ENCODE results near the gene ARHGDIA.

ARHGDIA gene

DNA sequence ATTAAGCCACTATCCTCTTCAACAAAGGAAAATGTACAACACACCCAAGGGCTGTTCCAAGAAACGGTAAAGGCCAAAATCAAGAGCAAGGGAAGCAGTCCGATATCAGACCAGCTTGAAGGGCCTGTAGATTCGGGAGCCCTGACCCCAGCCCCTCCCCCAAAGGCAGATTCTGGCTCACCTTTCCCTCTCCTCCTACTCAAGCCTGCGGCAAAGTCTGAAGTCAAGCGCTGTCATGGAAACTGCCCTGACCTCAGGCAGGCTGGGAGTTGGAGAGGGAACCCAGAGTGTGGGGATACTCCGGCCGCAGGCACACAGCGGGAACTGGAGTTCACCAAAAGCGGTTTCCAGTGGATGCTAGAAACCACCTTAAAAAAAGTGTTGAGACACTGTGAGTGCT lies 18.5 kb upstream of the ARHGDIA start:
- TF ChIP-seq, protein P1, sequence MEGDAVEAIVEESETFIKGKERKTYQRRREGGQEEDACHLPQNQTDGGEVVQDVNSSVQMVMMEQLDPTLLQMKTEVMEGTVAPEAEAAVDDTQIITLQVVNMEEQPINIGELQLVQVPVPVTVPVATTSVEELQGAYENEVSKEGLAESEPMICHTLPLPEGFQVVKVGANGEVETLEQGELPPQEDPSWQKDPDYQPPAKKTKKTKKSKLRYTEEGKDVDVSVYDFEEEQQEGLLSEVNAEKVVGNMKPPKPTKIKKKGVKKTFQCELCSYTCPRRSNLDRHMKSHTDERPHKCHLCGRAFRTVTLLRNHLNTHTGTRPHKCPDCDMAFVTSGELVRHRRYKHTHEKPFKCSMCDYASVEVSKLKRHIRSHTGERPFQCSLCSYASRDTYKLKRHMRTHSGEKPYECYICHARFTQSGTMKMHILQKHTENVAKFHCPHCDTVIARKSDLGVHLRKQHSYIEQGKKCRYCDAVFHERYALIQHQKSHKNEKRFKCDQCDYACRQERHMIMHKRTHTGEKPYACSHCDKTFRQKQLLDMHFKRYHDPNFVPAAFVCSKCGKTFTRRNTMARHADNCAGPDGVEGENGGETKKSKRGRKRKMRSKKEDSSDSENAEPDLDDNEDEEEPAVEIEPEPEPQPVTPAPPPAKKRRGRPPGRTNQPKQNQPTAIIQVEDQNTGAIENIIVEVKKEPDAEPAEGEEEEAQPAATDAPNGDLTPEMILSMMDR (conservative IDR thresholded peaks at IDR 0.05), result no peak
- peak overlapping the region; percentile 96; the same call in 1 of the 2 replicates for H3K27ac ChIP-seq

DNA sequence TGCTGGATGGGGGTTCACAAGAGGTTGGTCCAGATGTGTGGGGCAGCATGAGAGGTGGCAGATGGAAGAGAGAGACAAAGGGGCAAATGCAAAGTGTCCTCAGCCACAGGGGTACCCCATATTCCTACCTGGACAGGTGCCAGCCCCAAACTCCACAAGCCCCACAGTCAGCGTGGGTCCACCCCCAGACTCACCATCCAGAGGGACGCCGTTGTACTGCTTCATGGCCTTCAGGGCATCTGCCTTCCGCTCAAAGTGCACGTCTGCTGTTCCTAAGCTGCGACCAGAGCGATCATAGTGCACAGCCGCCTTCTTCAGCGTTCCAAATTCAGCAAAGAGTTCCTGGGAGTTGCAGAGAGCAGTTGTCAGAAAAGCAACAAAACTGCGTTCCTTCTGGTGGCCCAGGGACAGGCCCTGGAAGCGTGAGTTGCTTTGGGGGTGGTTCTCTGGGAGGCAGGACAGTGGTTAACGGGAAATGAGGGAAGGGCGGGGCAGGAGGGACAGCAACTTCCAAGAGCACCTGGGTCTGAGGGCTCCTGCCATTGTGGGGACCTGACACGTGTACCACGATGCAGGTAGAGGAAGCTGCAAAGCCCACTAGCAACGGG lies 18.0 kb upstream of the ARHGDIA start:
- TF ChIP-seq, protein P1 (conservative IDR thresholded peaks at IDR 0.05), result no peak
- no peak overlapping the region for H3K27ac ChIP-seq

DNA sequence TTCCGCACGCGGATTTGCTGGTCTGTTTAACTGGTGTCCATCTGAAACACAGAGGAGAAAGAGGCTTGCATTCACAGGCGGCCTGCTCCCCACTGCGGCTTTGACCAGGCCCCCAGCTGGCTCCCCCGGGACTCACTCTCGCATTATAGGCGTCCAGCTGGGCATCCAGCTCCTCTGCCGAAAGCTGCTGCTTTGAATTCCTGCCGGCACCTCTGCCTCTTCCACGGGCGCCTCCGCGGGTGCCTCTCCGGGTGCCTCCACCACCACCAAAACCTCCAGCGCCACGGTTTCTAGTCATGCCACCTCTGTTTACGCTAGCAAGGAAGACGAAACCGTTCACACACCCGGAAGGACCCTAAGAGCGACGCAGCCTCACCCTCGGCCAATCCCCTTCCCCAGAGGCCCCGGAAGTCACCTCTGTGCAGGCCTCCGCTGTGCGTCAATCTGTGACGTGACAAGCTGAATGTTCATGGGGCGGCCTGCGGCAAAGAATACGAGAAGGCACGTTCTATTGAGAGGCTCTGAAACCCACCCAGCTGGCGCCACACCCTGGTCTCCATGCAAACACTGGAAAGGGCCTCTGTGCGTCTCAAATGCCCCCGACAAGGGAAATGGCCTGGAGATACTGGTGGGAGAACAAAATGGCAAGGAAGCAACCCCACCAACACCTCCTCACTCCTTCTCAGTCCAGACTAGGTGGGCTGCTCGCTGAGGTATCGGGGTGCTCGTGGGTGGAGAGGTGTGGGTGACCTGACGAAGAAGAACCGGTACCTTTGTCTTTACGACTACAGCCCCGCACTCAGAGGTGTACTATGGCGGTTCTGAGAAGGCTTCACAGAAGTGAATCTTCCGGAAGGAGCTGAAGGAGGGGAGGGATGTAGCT lies 17.2 kb upstream of the ARHGDIA start:
- TF ChIP-seq, protein P1 (conservative IDR thresholded peaks at IDR 0.05), result no peak

DNA sequence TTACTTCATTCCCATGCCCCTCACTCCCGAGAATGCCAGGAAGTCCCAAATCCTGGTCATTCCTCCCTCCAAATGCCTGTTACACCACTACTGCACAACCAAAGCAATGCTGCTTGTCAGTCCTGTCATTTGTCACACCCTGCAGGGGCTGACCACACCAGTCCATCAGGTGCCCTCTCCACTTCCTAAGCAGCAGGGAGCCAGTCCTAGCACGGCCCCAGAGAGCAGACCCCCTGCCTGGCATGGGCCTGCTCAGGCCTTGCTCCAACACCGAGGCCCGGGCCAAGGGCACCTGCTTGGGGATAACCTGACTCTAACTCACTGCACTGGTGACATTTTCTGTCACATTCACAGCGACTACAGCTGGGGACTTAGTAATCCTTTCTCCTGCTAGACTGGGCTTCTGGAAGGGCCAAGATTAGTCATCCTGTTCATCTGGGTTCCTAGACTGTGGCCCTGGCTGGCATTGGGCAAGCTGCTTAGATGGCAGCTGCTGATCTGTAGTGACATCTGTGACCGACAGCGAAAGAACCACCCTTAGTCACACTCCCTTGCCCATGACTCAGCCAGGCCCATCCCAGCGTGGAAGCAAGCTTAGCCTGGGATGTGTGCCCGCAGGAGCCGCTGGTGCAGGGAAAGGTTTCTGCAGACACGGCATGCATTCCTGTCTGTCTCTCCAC lies 14.9 kb upstream of the ARHGDIA start:
- H3K27ac ChIP-seq, result no peak overlapping the region

More for the DNA sequence above, 17.2 kb upstream of the ARHGDIA start:
- no peak overlapping the region for H3K27ac ChIP-seq

DNA sequence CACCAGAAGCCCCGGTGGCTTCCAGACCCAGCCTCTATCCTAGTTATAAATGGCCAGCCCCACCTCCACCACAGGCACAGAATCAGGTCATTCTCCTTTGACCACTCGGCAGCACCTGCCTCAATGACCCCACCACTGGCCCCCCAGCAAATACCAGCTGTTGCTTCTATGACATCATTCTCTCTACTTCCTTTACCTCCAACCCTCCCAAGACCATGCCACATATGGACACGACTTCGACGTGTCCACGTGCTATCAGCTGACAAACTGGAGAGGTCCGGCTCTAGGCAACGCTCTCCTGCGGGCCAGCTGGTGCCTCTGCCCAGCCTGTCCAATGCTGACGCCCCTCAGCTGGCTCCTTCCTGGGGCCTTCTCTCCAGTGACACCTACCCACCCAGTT lies 14.3 kb upstream of the ARHGDIA start:
- no peak overlapping the region for H3K27ac ChIP-seq

More for the DNA sequence above, 14.9 kb upstream of the ARHGDIA start:
- TF ChIP-seq, protein P1 (conservative IDR thresholded peaks at IDR 0.05), result no peak

DNA sequence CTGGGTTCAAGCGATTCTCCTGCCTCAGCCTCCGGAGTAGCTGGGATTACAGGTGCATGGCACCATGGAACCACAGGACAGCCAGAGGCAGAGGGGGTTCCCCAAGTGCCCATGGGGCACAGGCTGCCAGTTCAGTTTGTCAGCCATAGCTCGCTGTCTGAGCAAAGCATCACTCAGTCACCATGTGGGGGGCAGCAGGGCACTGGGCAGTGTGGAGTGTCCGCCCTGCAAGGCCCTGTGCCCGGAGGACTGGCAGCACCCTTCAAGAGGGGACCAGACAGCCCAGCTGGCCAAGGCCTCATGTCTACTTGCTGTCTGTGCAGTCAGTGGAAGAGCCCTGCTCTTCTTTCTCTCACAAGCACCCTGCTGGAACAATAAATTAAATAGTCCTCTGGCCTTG lies 13.8 kb upstream of the ARHGDIA start:
- TF ChIP-seq, protein P1 (conservative IDR thresholded peaks at IDR 0.05), result no peak
- no peak overlapping the region for H3K27ac ChIP-seq

More for the DNA sequence above, 14.3 kb upstream of the ARHGDIA start:
- TF ChIP-seq, protein P1 (conservative IDR thresholded peaks at IDR 0.05), result no peak

DNA sequence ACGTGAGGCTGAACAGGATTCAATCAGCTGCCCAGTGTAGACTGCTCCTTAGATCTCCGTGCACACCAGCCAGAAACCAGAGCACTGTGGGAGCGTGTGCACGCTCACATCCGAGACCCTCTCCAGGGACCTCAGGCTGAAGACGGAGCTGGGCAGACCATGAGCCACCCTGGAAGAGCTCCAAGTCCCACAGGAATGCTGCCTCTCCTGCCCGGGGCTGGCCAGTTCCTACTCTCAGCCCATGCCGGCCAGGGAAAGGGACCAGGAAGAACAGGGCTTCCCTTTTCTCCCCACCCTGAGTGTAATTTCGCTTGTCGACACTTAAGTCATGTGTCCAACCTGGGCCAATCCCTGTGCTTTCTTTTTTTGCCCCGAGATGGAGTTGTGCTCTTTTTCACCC lies 13.4 kb upstream of the ARHGDIA start:
- TF ChIP-seq, protein P1 (conservative IDR thresholded peaks at IDR 0.05), result no peak
- no peak overlapping the region for H3K27ac ChIP-seq

Data from VCaP (cell line).